Nephron (organoid): Measurements from ENCODE around the gene COL4A1.
A peak's percentile ranks its signal among the peaks of the same experiment; 100 is the strongest.

ENCODE experiments used
- H3K27ac Mint-ChIP-seq, 3 experiments: 2 replicates each; pipeline ENCODE4 v1.8.0; 2020; ENCODE audit warnings: mixed read lengths in 3 of 3, mild to moderate bottlenecking in 2 of 3, moderate library complexity in 1 of 3
- H3K27me3 Mint-ChIP-seq: 2 replicates; pipeline ENCODE4 v1.8.0; 2021; ENCODE audit warnings: low read depth, mild to moderate bottlenecking, moderate library complexity, mixed read lengths
- H3K36me3 Mint-ChIP-seq: 2 replicates; pipeline ENCODE4 v1.8.0; 2020; ENCODE audit warnings: low read depth, mixed read lengths
- H3K4me1 Mint-ChIP-seq: 2 replicates; pipeline ENCODE4 v1.8.0; 2020; ENCODE audit warnings: mixed read lengths
- H3K4me3 Mint-ChIP-seq, 3 experiments: 2 replicates each; pipeline ENCODE4 v1.8.0; 2020; ENCODE audit warnings: mild to moderate bottlenecking in 3 of 3, mixed read lengths in 3 of 3, moderate library complexity in 2 of 3
- H3K9me3 Mint-ChIP-seq: 2 replicates; pipeline ENCODE4 v1.8.0; 2020; ENCODE audit warnings: mixed read lengths
- CTCF ChIP-seq, 3 experiments: fragments of 200-600 bp; sonication (generic); IDR thresholded peaks; one replicate each; pipeline ENCODE4 v1.5.0; 2021; ENCODE audit warnings: antibody characterized with exemption in 3 of 3; ENCODE audit not compliant: unreplicated experiment in 3 of 3

Gene COL4A1

GRCh38 chr13:110138010-110138699 lies 168.8 kb downstream of the COL4A1 start:
- TF ChIP-seq CTCF (IDR thresholded peaks at IDR 0.05; ENCODE audit: unreplicated experiment in 3 of 3), result no peak
- peaks cover 34% of the 10 kb centered on the region for H3K4me1 Mint-ChIP-seq
- H3K9me3 Mint-ChIP-seq, result peaks cover 16% of the 10 kb centered on the region
- H3K36me3 Mint-ChIP-seq, result peaks cover 12% of the 10 kb centered on the region
- peak overlapping the region; percentile 89 to 93 (median 90) for H3K4me3 Mint-ChIP-seq
- peaks cover 50% of the 10 kb centered on the region for H3K27me3 Mint-ChIP-seq
- peak overlapping the region in 2 of 3 experiments; percentile 5 to 45 for H3K27ac Mint-ChIP-seq

GRCh38 chr13:110137680-110138009 lies 169.3 kb downstream of the COL4A1 start:
- Mint-ChIP-seq H3K9me3 (peaks cover 11% of the 10 kb centered on the region), H3K4me1 (peaks cover 39% of the 10 kb centered on the region), H3K27me3 (peaks cover 55% of the 10 kb centered on the region), H3K36me3 (peaks cover 8% of the 10 kb centered on the region), H3K4me3 (peak overlapping the region; percentile 89 to 93 (median 90)), H3K27ac (peak overlapping the region in 2 of 3 experiments; percentile 5 to 45)
- TF ChIP-seq CTCF (IDR thresholded peaks at IDR 0.05; ENCODE audit: unreplicated experiment in 3 of 3), result peak; percentile 37 to 47 (median 39)

GRCh38 chr13:110136660-110137585 lies 170.0 kb downstream of the COL4A1 start:
- Mint-ChIP-seq H3K4me1 (peaks cover 46% of the 10 kb centered on the region), H3K27me3 (peaks cover 57% of the 10 kb centered on the region), H3K36me3 (peaks cover under 1% of the 10 kb centered on the region), H3K27ac (peak overlapping the region in 1 of 3 experiments; percentile 45), H3K4me3 (peak overlapping the region; percentile 89 to 93 (median 90)), H3K9me3 (peaks cover 4% of the 10 kb centered on the region)
- no peak for TF ChIP-seq CTCF (IDR thresholded peaks at IDR 0.05; ENCODE audit: unreplicated experiment in 3 of 3)

GRCh38 chr13:110135977-110136597 lies 170.9 kb downstream of the COL4A1 start:
- peaks cover 57% of the 10 kb centered on the region for H3K27me3 Mint-ChIP-seq

GRCh38 chr13:110134801-110135200 lies 172.2 kb downstream of the COL4A1 start:
- no peak for TF ChIP-seq CTCF (IDR thresholded peaks at IDR 0.05; ENCODE audit: unreplicated experiment in 3 of 3)
- H3K27ac Mint-ChIP-seq, result no peak overlapping the region

More at GRCh38 chr13:110135977-110136597, 170.9 kb downstream of the COL4A1 start:
- no peak overlapping the region for H3K27ac Mint-ChIP-seq
- H3K4me3 Mint-ChIP-seq, result peak overlapping the region in 1 of 3 experiments; percentile 57
- H3K4me1 Mint-ChIP-seq, result peaks cover 49% of the 10 kb centered on the region
- H3K9me3 Mint-ChIP-seq, result no peaks in the 10 kb centered on the region
- no peak for TF ChIP-seq CTCF (IDR thresholded peaks at IDR 0.05; ENCODE audit: unreplicated experiment in 3 of 3)
- H3K36me3 Mint-ChIP-seq, result no peaks in the 10 kb centered on the region

More at GRCh38 chr13:110134801-110135200, 172.2 kb downstream of the COL4A1 start:
- Mint-ChIP-seq H3K4me3 (peak overlapping the region in 1 of 3 experiments; percentile 35), H3K36me3 (no peaks in the 10 kb centered on the region), H3K4me1 (peaks cover 58% of the 10 kb centered on the region), H3K27me3 (peaks cover 55% of the 10 kb centered on the region), H3K9me3 (no peaks in the 10 kb centered on the region)
